Embryonic facial prominence (tissue), 1 donor: ENCODE results near the gene PARP1.

Source experiments
- DNase-seq: peaks from one replicate; pipeline ENCODE4 v3.0.0-alpha.2; 2016; ENCODE audit errors: extremely low spot score

Gene PARP1

GRCh38 chr1:226407199-226407496 is 745 bp downstream of the PARP1 start:
- no peak for DNase-seq

- DNase-seq = no peak
Observed at GRCh38 chr1:226406401-226406881, 1.5 kb downstream of the PARP1 start.

GRCh38 chr1:226405411-226405988 is 2.4 kb downstream of the PARP1 start:
- no peak for DNase-seq

DNA sequence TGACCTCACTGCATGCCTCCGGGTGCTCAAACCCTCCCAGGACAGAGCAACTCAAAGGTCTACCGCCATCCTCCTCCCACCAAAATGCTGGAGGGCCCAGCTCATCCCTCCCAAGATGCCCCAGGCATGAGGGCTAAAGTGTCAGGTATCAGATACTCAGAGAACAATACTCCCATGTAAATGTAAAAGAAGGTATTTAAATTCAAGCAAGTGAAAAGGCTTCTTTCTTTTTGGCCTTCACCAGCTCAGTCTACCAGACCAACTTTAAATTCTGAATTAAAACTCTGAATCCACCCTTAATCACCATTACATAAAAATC is 3.0 kb downstream of the PARP1 start:
- no peak for DNase-seq

DNA sequence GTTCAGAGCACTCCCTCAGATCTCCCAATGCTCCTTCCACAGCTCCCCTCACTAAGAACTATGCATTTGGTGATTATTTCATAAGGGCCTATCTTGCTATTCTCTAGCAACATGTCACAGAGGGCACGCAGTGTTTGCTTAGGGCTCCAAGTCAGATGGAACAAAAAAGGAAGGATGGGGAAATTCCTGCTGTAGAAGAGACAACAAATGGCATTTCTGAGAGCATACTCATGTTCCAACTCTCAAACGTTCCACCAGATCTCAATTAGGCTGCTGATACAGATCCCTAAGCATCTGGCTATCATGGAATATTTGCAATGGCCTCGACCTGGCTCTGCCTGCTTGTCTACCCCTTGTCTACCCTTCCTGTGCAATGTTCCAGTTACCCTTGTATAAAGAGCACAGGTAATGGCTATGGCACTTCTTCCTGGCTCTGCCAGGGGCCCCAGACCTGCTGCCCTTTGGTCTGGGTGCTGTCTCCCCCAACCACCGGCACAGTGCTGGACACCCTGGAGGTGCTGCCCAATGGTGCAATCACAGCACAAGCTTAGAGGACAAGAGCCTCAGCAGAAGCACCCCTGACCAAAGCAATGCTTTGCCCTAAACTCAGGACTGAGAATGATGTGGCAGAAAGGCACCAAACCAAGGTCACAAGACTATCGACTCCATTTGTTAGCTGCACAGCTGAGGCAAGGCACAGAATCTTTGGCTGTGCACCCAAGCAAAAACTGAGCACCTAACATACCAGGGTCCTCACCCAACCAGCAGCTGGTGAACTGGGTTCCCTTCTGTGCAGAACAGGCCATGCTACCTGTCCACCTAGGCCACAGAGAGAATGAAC is 3.6 kb downstream of the PARP1 start:
- DNase-seq = no peak

GRCh38 chr1:226403201-226404034 is 4.5 kb downstream of the PARP1 start:
- DNase-seq = no peak

GRCh38 chr1:226402739-226403165 is 5.1 kb downstream of the PARP1 start:
- no peak for DNase-seq

GRCh38 chr1:226401355-226402303 is 6.3 kb downstream of the PARP1 start:
- DNase-seq = no peak

DNA sequence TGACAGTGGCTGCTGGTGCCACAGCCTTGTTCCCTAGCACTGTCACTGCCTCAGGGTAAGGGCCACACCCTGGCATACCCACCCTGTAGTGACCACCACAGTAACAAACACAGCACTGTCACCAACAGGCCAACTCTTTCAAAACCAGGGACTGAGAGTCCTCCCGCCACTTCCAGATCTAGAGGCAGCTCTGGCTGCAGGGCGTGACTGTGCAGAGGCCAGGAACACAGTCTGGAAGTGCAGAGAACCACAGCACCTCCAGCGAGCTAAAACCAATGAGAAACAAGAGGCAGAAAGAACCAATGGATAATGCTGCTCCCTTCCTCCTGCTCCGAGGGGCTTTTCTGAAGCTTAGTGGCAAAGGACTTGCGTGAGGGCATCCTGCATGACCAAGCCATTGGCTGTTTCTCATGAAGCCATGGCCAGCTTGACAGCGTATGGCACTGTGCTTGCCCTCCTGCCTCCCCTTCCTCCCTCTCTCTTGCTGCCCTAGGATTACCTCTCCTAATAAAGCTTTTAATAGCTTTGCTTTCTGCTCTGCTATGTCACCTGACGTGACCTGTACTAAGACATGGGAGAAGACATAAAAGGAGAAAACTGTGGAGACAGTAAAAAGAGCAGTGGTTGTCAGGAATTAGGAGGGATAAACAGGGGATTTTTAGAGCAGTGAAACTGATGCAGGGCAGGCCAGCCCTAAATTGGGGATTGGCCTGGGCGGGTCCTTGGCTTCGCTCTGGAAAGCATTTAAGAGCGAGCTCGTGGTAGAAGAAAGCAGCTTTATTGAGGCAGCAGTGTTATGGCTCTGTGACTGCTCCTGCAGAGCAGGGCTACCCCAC is 7.2 kb downstream of the PARP1 start:
- no peak for DNase-seq

- no peak for DNase-seq
Observed at GRCh38 chr1:226397955-226398636, 9.8 kb downstream of the PARP1 start.

DNA sequence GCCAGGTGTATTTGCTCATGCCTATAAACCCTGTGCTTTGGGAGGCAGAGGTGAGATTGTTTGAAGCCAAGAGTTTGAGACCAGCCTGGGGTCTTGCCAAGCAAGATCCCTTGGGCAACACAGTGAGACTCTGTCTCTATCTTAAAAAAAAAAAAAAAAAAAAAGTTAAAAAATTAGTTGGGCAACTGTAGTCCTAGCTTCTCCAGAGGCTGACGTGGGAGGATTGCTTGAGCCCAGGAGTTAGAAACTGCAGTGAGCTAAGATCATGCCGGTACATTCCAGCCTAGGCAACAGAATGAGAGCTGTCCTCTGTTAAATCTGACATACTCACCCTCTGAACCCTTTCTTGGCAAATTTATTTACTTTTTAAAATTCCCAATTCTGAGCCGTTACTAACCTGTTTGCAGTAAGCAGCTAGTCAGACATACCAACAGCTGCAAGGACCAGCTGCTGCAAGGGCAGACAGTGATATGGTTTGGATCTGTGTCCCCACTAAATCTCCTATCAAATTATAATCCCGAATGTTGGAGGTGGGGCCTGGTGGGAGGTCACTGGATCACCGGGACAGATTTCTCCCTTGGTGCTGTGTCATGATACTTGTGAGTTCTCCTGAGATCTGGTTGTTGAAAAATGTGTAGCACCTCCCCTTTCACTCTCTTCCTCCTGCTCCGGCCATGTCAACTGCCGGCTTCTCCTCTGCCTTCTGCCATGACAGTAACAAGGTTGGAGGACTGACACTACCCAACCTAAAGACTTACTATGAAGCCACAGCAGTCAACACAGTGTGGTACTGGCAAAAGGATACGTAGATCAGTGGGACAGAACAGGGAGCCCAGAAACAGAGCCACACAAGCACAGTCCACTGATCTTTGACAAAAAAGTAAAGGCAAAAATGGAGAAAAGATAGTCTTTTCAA is 10.6 kb downstream of the PARP1 start:
- no peak for DNase-seq

DNA sequence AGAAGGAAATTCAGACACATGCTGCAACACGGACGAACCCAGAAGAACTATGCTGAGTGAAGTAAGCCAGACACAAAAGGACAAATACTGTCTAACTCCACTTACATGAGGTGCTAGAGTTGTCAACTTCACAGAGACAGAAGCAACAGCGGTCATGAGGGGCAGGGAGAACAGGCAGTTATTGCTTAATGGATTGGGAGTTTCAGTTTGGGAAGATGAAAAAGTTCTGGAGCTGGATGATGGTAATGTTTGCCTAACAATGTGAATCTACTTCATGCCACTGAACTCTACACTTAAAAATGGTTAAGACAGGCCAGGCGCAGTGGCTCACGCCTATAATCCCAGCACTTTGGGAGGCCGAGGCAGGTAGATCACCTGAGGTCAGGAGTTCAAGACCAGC is 12.1 kb downstream of the PARP1 start:
- no peak for DNase-seq

- no peak for DNase-seq
Observed at GRCh38 chr1:226394462-226394861, 13.4 kb downstream of the PARP1 start.

GRCh38 chr1:226390681-226391080 is 17.2 kb downstream of the PARP1 start:
- DNase-seq = no peak

GRCh38 chr1:226388131-226388530 is 19.8 kb downstream of the PARP1 start:
- DNase-seq = no peak

- DNase-seq = no peak
Observed at GRCh38 chr1:226384717-226385116, 23.2 kb downstream of the PARP1 start.

DNA sequence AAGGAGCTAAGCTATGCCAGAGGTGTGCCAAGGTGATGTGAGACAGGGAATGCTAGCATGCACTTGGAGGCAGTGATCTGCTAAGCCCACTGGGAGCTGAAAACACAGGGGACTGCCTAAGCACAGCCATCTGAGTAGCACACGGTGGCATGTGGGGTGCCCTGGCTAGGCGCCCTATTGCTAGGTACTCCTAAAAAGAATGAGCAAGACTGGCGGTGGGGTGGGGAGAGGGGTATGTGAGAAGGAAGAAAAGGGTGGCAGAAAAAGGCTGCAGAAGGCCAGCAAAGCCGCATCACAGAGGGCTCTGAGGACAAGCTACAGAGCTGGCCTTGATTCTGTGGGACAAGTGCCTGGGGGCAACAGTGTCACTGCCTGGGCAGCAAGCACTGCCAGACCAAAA is 23.9 kb downstream of the PARP1 start:
- DNase-seq = no peak

DNA sequence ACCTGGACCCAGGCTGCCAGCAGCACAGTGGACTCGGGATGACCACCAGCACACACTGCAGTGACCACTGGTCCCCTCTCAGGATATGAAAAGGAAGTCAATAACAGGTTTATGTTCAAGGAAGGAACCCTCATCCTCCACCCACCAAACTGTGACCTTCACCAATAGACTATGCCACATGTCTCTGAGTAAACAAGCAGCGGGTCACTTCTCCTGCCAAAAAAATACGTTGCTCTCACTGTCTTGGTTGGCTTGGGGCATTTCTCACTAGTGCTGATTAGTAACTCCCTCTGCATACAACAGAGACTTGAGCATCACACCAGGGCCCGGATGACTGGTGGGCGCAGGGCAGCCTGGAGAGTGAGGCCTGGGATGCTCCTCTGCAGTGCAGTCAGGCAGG is 25.9 kb downstream of the PARP1 start:
- DNase-seq = no peak
